Suprapubic skin (tissue), 4 donors: ENCODE measurements around the gene ZNF583. TPM values are rescaled to one million over a fixed set of nuclear protein-coding genes. Genes with fewer than 3 reads are reported as not detected.

Source experiments
- DNase-seq, 2 donors: peaks; one replicate each; pipeline ENCODE4 v3.0.0-alpha.2; 2019; ENCODE audit warnings: low spot score in 2 of 2
- H3K27ac ChIP-seq: fragments of 200-600 bp; sonication (generic); one replicate; pipeline ENCODE4 v1.5.1; 2019
- H3K27me3 ChIP-seq: fragments of 200-600 bp; sonication (generic); one replicate; pipeline ENCODE4 v1.5.1; 2019
- H3K36me3 ChIP-seq: fragments of 200-600 bp; sonication (generic); one replicate; pipeline ENCODE4 v1.5.1; 2019
- H3K4me1 ChIP-seq: fragments of 200-600 bp; sonication (generic); one replicate; pipeline ENCODE4 v1.5.1; 2019
- H3K4me3 ChIP-seq: fragments of 200-600 bp; sonication (generic); one replicate; pipeline ENCODE4 v1.5.1; 2019; ENCODE audit warnings: mild to moderate bottlenecking
- H3K9me3 ChIP-seq: fragments of 200-600 bp; sonication (generic); one replicate; pipeline ENCODE4 v1.5.1; 2019
- EP300 ChIP-seq: sonication (generic); formaldehyde crosslinking; IDR thresholded peaks from one replicate; pipeline ENCODE4 v1.6.1; 2017; ENCODE audit warnings: antibody characterized with exemption
- POLR2A ChIP-seq, 2 donors: fragments of 450-650 bp; IDR thresholded peaks; one replicate each; pipeline ENCODE4 v1.6.1; 2017; ENCODE audit warnings: antibody characterized with exemption in 2 of 2, mild to moderate bottlenecking in 2 of 2, moderate library complexity in 2 of 2
- POLR2AphosphoS5 ChIP-seq, 3 donors: sonication (generic); formaldehyde crosslinking; IDR thresholded peaks; one replicate each; pipeline ENCODE4 v1.6.1; 2017; ENCODE audit warnings: antibody characterized with exemption in 3 of 3
- WGBS: methylation state at CpG from one replicate; pipeline ENCODE4 v1.1.5; 2018; 5-methylcytosine and 5-hydroxymethylcytosine counted together
- total RNA-seq, 4 donors: library from RNA; depleted of rRNA; stranded (reverse); fragments of >200 nt; gene quantifications; one replicate each; pipeline ENCODE4 v1.1.0, GENCODE V29; 2016
- TF ChIP-seq, protein P1 (sequence below), 2 donors: fragments of 200-600 bp in 1 of 2; fragments of 450-650 bp in 1 of 2; sonication (generic) in 1 of 2; IDR thresholded peaks; one replicate each; pipeline ENCODE4 v1.5.1; 2016 to 2019; ENCODE audit warnings: antibody characterized with exemption in 2 of 2, mild to moderate bottlenecking in 1 of 2, moderate library complexity in 1 of 2

ZNF583 gene
- total RNA-seq, 4 donors from 2014 or later = 1.5 to 3.2 (median 2.3) TPM

GRCh38 chr19:56393119-56394012 lies 10.8 kb upstream of the ZNF583 start, which contains the start of gene ZNF582:
Gene ZNF582 (minus strand): TSS chr19:56393534. CDS start chr19:56391752, 1,782 bp downstream.
- 2% methylated on average over 46 of the region's 73 CpGs for WGBS
- peaks cover 29% of the 10 kb centered on the region for H3K36me3 ChIP-seq
- TF ChIP-seq, protein P1, sequence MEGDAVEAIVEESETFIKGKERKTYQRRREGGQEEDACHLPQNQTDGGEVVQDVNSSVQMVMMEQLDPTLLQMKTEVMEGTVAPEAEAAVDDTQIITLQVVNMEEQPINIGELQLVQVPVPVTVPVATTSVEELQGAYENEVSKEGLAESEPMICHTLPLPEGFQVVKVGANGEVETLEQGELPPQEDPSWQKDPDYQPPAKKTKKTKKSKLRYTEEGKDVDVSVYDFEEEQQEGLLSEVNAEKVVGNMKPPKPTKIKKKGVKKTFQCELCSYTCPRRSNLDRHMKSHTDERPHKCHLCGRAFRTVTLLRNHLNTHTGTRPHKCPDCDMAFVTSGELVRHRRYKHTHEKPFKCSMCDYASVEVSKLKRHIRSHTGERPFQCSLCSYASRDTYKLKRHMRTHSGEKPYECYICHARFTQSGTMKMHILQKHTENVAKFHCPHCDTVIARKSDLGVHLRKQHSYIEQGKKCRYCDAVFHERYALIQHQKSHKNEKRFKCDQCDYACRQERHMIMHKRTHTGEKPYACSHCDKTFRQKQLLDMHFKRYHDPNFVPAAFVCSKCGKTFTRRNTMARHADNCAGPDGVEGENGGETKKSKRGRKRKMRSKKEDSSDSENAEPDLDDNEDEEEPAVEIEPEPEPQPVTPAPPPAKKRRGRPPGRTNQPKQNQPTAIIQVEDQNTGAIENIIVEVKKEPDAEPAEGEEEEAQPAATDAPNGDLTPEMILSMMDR (IDR thresholded peaks at IDR 0.05) = peak; percentile 14 to 59
- peak in 2 of 3 donors; percentile 31 to 82 for TF ChIP-seq POLR2AphosphoS5 (IDR thresholded peaks at IDR 0.05)
- no peak for TF ChIP-seq POLR2A (IDR thresholded peaks at IDR 0.05)
- DNase-seq = peak; percentile 96
- peaks cover 12% of the 10 kb centered on the region for H3K4me1 ChIP-seq
- H3K27me3 ChIP-seq = no peaks in the 10 kb centered on the region
- peak within 1 kb of the TSS; percentile 88 for H3K4me3 ChIP-seq
- no peaks in the 10 kb centered on the region for H3K9me3 ChIP-seq
- H3K27ac ChIP-seq = peak within 1 kb of the TSS; percentile 93

DNA sequence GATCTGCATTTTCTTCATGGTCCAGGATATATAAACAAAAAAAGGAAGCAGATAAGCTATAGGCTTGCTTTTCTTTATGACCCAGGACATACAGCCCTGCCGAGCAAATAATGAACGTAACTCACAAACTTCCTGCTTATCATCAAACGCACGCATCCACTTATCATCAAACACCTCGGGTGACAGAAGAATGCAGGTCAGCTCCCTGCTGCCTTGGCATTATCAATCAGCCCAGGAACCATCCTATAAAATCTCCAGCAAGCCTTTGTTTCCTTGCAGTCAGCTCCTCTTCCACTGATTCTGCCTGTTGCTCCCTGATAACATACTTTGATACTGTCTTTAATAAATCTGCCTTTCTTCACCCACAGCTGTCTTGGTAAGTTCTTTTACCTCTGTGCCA lies 5.3 kb upstream of the ZNF583 start:
- H3K4me3 ChIP-seq = no peak overlapping the region
- H3K9me3 ChIP-seq = peaks cover 12% of the 10 kb centered on the region
- no peak overlapping the region for H3K27ac ChIP-seq
- H3K4me1 ChIP-seq = peaks cover 8% of the 10 kb centered on the region
- peaks cover 19% of the 10 kb centered on the region for H3K36me3 ChIP-seq
- no peak for DNase-seq
- H3K27me3 ChIP-seq = no peaks in the 10 kb centered on the region
- WGBS = 91% methylated on average over 5 of the region's 5 CpGs
- TF ChIP-seq, protein P1 (IDR thresholded peaks at IDR 0.05) = no peak
- TF ChIP-seq EP300 (no peak), POLR2A (IDR thresholded peaks at IDR 0.05) (no peak), POLR2AphosphoS5 (IDR thresholded peaks at IDR 0.05) (no peak)

DNA sequence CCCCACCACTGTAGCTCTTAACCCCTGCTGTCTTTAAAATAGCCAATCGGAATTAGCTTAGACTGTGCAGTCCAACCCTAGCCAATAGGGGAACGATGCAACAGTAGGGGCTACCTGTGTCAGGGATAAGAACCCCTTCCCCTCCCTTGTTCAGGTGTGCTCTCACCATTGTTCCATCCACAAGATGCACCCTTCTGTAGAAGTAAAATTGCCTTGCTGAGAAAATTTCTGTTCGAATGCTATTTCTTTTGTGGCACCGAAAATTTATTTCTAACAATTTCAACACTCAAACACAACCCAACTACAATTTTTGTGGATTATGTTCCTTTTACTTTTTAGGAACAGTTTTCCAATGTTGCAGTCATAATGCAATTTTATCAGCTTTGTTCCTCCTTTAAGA lies 3.6 kb upstream of the ZNF583 start:
- WGBS = 100% methylated on average over 4 of the region's 4 CpGs

DNA sequence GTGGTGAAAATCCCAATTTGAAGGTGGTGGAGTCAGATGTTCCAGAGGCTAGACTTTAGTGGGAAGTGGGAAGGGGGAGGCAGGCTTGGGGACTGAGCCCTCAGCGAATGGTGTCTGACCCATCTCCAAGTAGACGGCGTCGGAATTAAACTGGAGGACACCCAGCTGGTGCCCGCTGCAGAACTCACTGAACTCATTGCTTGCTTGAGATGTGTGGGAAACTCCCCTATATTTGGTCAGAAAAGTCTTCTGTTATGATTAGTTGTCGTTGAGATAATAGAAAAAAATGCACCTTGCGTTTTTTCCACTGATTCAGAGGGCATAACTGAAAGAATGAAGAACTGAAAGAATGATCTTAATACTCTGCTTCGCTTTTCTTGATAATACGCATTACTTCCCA lies 871 bp upstream of the ZNF583 start:
- Histone ChIP-seq H3K4me1 (peaks cover 14% of the 10 kb centered on the region), H3K36me3 (peaks cover 28% of the 10 kb centered on the region), H3K9me3 (peaks cover 16% of the 10 kb centered on the region), H3K4me3 (peak overlapping the region; percentile 72), H3K27me3 (no peaks in the 10 kb centered on the region), H3K27ac (peak overlapping the region; percentile 86)
- no peak for DNase-seq
- no peak for TF ChIP-seq EP300
- TF ChIP-seq POLR2AphosphoS5 (IDR thresholded peaks at IDR 0.05) = no peak
- TF ChIP-seq, protein P1 (IDR thresholded peaks at IDR 0.05) = no peak
- no peak for TF ChIP-seq POLR2A (IDR thresholded peaks at IDR 0.05)
- WGBS = 22% methylated on average over 9 of the region's 9 CpGs

More for the DNA sequence above, 3.6 kb upstream of the ZNF583 start:
- H3K27me3 ChIP-seq = no peaks in the 10 kb centered on the region
- H3K4me1 ChIP-seq = peaks cover 14% of the 10 kb centered on the region
- TF ChIP-seq POLR2A (IDR thresholded peaks at IDR 0.05) (no peak), POLR2AphosphoS5 (IDR thresholded peaks at IDR 0.05) (no peak), EP300 (no peak)
- TF ChIP-seq, protein P1 (IDR thresholded peaks at IDR 0.05) = no peak
- DNase-seq = no peak
- no peak overlapping the region for H3K27ac ChIP-seq
- no peak overlapping the region for H3K4me3 ChIP-seq
- H3K9me3 ChIP-seq = peaks cover 12% of the 10 kb centered on the region
- H3K36me3 ChIP-seq = peaks cover 19% of the 10 kb centered on the region

- Histone ChIP-seq H3K4me3 (peak overlapping the region; percentile 72), H3K36me3 (peaks cover 31% of the 10 kb centered on the region), H3K27ac (no peak overlapping the region), H3K9me3 (peaks cover 13% of the 10 kb centered on the region), H3K4me1 (peaks cover 14% of the 10 kb centered on the region), H3K27me3 (no peaks in the 10 kb centered on the region)
- DNase-seq = no peak
- WGBS = 42% methylated on average over 9 of the region's 9 CpGs
- no peak for TF ChIP-seq EP300
- TF ChIP-seq POLR2A (IDR thresholded peaks at IDR 0.05) = no peak
- TF ChIP-seq POLR2AphosphoS5 (IDR thresholded peaks at IDR 0.05) = no peak
- TF ChIP-seq, protein P1 (IDR thresholded peaks at IDR 0.05) = no peak
Measured at GRCh38 chr19:56404705-56405056, 549 bp downstream of the ZNF583 start.
